Omental fat pad (tissue), 4 donors: Measurements from ENCODE around the gene SERP2. TPM values are rescaled to one million over a fixed set of nuclear protein-coding genes. Genes with fewer than 3 reads are reported as not detected.

Source experiments
- ATAC-seq: fragments of 150-250 bp; one replicate; pipeline ENCODE4 v1.9.1; 2016; ENCODE audit warnings: mild to moderate bottlenecking, moderate library complexity; ENCODE audit not compliant: low FRiP score
- DNase-seq: peaks from one replicate; pipeline ENCODE4 v3.0.0-alpha.2; 2019; ENCODE audit warnings: low spot score
- total RNA-seq, 4 donors: library from RNA; depleted of rRNA; stranded (reverse); fragments of >200 nt; gene quantifications; one replicate each; pipeline ENCODE4 v1.1.0, GENCODE V29; 2016
- TF ChIP-seq, protein P1 (sequence below), 3 donors: fragments of 450-650 bp; IDR thresholded peaks; one replicate each; pipeline ENCODE4 v1.5.1; 2016 to 2017; ENCODE audit warnings: antibody characterized with exemption in 3 of 3, mild to moderate bottlenecking in 3 of 3, moderate library complexity in 2 of 3

Gene SERP2
- total RNA-seq, 4 donors from 2014 or later: 2.0 to 4.9 (median 3.9) TPM

- TF ChIP-seq, protein P1, sequence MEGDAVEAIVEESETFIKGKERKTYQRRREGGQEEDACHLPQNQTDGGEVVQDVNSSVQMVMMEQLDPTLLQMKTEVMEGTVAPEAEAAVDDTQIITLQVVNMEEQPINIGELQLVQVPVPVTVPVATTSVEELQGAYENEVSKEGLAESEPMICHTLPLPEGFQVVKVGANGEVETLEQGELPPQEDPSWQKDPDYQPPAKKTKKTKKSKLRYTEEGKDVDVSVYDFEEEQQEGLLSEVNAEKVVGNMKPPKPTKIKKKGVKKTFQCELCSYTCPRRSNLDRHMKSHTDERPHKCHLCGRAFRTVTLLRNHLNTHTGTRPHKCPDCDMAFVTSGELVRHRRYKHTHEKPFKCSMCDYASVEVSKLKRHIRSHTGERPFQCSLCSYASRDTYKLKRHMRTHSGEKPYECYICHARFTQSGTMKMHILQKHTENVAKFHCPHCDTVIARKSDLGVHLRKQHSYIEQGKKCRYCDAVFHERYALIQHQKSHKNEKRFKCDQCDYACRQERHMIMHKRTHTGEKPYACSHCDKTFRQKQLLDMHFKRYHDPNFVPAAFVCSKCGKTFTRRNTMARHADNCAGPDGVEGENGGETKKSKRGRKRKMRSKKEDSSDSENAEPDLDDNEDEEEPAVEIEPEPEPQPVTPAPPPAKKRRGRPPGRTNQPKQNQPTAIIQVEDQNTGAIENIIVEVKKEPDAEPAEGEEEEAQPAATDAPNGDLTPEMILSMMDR (IDR thresholded peaks at IDR 0.05): no peak
- ATAC-seq (no peak), DNase-seq (no peak)
These were observed 62.4 kb downstream of the SERP2 start for GRCh38 chr13:44435919-44436510.

GRCh38 chr13:44436589-44437337 is 63.1 kb downstream of the SERP2 start:
- DNase-seq: peak; percentile 88
- peak; percentile 93 for ATAC-seq
- TF ChIP-seq, protein P1 (IDR thresholded peaks at IDR 0.05): no peak

DNA sequence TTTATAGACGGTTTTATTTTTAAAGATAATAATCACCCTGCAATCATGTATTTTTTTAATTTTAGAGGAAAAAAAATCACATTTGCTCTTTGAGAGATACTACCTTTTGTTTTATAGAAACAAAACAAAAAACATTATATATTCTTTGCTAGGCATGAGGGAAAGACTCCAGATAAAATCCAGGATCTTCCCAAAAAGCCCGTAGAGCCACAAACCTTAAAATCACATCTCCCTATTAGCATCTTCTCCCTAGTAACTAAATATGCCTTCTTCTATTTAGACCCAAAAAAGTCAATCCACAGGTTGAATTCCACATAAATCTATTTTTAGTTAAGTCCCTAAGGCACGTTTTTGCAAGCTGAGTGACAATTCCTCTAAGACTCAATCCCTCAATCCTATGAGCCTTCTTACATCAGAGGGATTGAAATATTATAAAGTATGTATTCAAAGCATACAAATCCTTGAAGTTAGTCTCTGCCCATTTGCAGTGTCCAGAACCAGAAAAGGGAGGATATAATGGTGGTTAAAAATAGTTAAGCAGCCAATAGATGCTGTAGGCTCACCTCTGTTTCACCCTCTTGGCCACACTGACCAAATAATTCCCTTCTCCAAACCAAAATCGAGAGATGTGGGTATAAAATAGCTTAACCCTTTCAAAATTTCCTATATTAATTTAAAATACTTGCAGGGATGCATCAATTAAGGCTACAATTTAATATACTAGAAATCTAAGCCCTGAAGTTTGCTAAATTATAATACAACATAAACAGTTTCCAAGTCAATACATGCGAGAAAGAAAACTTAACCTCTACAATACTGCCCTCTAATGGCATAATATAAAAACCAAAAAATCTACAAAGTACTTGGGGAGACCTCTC is 64.0 kb downstream of the SERP2 start:
- ATAC-seq: no peak
- no peak for DNase-seq
- TF ChIP-seq, protein P1 (IDR thresholded peaks at IDR 0.05): no peak

DNA sequence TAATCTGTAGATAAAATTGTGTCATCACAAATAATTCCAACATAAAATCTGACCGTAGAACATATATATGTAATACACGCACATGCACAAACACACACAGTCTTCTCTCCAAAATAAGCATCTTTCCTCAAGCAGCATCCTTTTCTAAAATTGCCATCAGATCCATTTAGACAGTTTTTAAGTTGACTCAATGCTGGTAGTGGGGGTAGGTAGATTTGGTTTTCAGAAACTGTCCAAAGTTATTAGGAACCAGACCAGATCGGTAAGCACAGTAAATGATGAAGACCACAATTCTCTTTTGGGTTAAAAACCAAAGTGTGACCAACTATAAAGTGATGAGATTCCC is 64.6 kb downstream of the SERP2 start:
- TF ChIP-seq, protein P1 (IDR thresholded peaks at IDR 0.05): no peak
- DNase-seq: no peak
- no peak for ATAC-seq

DNA sequence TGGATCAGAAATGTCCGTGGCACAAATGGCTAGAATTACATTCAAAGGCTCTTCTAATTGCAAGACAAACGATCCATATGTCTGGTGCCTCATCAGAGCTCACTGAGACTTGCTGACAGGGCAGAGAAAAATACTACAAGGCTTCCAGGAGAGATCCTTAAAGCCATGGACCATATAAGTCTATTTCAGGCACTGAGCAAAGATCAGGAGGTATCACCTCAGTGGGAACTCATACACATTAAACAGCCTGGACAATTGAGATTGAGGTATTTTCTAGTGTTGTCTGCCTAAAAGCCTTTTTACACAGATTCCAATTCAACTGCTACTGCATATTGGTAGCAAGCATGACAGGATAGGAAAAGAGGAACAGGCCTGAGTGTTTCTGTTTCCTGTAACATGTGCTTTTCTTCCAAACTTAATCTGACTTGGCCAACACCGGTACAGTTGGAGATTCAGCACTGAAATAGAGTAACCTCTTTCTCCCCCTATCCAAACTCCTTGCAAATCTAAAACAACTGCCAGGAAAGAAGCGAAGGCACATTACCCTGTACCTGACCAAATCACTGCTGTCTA is 65.9 kb downstream of the SERP2 start:
- no peak for DNase-seq
- TF ChIP-seq, protein P1 (IDR thresholded peaks at IDR 0.05): no peak
- ATAC-seq: no peak

DNA sequence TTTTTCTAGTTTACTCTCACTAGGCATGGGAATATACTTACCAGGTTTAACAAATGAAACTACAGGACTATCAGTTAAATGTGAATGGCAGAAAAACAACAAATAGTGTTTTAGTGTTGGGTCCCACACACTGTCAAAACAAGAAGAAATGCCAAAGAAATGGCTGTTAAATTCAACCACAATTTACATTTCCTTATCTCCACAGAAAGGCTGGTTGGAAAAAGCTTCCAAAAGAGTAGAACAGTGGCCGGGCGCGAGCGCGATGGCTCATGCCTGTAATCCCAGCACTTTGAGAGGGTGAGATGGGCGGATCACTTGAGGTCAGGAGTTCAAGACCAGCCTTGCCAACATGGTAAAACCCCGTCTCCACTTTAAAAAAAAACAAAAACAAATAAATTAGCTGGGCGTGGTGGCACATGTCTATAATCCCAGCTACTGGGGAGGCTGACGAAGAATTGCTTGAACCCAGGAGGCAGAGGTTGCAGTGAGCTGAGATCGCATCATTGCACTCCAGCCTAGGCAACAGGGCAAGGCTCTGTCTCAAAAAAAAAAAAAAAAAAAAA is 66.5 kb downstream of the SERP2 start:
- no peak for ATAC-seq
- TF ChIP-seq, protein P1 (IDR thresholded peaks at IDR 0.05): no peak
- DNase-seq: no peak

Other genes with a start within 250 kb of the SERP2 start
- gene TSC22D1, start 202.5 kb downstream of the SERP2 start, total RNA-seq: 100 to 1,000 TPM in 2 of 4 donors, 10 to 100 TPM in 2; 48.8 to 138 (median 92.7) TPM